Activated CD4-positive, CD25-positive, alpha-beta regulatory T cell (primary cell): ENCODE results near the gene SPIB.

Experiments used
- DNase-seq, 4 experiments: peaks; one replicate each; lab custom pipeline; 2025; lab: John Stamatoyannopoulos, UW

SPIB gene

GRCh38 chr19:50419022-50419579, 363 bp downstream of the SPIB start:
- DNase-seq = no peak

GRCh38 chr19:50419580-50420035, 870 bp downstream of the SPIB start:
- no peak for DNase-seq

DNA sequence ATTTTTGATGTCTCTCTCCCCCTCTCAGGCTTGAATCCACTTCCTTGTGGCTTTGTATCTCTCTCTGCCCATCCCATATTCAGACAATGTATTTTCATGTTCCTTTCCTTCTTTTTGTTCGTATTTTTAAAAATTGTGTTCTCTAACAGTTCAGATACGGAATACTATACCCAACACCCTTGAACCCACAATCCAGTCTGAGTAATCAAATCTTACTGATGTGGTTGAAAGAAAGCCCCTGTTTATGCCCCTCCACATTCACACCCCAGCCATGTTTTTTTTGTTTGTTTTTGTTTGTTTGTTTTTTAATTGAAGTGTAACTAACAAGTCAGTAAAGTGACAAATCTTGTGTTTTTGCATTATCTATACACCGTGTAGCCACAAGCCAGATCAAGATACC, 1.4 kb downstream of the SPIB start:
- no peak for DNase-seq

GRCh38 chr19:50420808-50421207, 2.1 kb downstream of the SPIB start:
- no peak for DNase-seq

GRCh38 chr19:50422397-50423278, 3.9 kb downstream of the SPIB start:
- DNase-seq = no peak

- DNase-seq = no peak
These were observed 4.8 kb downstream of the SPIB start for GRCh38 chr19:50423279-50424113.

- no peak for DNase-seq
These were observed 6.8 kb downstream of the SPIB start for GRCh38 chr19:50425581-50425980.

DNA sequence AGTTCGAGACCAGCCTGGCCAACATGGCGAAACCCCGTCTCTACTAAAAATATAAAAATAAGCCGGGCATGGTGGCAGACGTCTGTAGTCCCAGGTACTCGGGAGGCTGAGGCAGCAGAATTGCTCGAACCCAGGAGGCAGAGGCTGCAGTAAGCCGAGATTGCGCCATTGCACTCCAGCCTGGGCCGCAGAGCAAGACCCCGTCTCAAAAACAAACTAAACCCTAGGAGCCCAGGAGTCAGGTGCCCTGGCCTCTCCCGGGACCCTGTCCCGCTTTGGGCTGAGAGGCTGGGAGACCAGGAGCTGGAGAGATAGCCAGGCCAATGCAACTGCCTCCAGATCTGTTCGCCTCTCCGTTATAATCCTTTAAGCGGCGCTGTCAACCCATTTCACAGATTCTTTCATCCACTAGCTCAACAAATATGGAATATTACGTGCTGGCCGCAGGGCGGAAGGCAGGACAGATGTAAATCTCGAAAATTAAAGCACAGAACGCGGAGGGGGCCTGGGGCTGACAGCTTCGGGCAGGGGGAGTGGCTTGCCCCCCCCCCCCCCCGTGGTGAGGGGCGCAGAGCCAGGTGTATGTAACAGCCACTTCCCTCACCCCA, 8.7 kb downstream of the SPIB start:
- DNase-seq = no peak

DNA sequence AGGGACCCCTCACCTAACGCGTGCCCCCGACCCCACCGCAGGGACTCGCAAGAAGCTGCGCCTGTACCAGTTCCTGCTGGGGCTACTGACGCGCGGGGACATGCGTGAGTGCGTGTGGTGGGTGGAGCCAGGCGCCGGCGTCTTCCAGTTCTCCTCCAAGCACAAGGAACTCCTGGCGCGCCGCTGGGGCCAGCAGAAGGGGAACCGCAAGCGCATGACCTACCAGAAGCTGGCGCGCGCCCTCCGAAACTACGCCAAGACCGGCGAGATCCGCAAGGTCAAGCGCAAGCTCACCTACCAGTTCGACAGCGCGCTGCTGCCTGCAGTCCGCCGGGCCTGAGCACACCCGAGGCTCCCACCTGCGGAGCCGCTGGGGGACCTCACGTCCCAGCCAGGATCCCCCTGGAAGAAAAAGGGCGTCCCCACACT, 9.3 kb downstream of the SPIB start:
- no peak for DNase-seq

- DNase-seq = no peak
These were observed 10.2 kb downstream of the SPIB start for GRCh38 chr19:50428772-50429463.

DNA sequence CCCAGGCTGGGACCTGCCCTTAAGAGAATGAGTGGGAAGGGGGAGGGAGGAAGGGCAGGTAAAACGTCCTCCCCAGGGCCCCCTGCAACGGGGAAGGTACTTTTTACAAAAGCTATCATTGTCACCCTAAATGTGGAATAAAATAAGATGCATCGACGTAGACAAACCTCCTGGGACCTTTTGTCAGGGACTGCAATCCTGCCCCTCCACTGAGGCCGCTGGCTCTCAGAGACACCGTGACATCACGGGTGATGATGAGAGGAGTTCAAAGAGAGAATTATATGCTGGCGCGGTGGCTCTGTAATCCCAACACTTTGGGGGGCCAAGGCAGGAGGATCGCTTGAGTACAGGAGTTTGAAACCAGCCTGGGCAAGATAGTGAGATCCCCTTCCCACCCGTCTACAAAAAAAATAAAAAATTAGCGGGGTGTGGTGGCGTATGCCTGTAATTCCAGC, 12.2 kb downstream of the SPIB start:
- no peak for DNase-seq

DNA sequence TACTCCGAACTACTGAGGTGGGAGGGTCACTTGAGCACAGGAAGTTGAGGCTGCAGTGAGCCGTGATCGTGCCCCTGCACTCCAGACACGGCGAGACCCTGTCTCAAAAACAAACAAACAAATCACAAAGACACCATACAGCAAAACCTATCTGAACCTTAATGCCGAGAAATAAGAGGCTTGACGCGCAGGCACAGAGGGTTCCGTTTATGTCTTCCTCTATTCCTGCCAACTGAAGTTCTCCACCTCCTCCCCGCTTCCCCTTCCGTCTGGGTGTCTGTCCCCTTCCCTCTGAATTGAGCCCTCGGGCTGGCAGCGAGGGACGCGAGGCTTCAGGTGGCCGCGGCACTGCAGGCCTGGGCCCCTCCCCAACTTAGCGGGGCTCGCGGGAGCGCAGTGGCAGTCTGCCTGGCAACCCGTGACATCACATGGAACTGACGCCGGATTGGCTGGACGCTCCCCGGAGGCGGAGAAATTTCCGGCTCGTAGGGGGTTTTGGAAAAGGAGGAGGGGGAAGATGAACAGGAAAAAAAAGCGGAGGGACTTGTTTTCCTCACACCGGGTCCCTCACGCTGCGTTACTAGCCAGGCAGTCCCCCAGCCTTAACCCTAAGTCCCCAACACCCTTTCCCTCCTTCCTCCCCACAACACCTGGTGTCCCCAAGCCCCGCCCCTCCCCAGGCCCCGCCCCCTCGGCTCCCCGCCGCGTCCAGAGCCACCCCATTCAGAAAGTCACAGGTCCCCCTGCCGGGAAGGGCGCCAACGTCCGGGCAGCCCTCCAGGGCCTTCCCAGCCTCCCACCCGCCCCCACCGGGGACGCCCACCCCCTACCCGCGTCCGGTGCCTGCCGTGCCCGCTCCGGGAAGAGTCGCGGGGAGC, 12.8 kb downstream of the SPIB start:
- DNase-seq = peak; percentile 67 to 79 (median 74)

DNA sequence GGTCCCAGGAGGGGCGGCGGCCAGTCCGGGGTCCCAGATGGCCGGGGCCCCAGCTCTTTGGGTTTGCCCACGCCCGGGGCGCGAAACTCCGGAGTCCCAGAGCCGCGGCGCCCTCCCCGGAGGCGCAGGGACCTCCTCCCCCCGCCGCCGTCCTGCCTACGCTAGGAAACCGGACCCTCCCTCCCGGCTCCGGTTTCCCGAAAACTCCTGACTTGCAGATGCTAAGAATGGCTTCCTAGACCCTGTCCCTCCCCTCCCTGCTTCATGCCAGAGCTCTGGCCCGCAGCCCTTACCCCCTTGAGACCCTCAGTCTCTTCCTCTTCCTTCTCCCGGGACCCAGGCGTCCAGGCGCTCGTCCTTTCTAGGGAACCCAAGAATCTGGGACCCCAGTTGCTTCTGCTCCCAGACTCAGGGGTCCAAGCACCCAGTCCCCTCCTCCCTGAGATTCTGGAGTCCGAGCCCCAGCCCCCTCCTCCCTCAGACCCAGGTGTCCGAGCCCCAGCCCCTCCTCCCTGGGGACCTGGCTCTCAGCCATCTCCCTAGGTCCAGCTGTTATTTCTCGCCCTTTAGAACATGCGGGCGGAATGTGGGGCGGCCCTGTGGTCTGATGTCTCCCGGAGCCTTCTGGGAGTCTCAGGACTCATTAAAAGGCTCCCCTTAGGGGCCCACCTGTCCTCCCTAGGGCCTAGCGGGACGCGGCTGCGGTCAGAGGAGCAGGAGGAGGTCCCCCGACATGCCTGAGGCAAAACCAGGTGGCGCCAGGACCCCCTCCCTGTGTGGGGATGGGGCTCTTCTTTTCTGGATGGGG, 13.7 kb downstream of the SPIB start, which contains the start of gene MYBPC2:
Gene MYBPC2, plus strand, starts transcription at position 672 of the 808 bp plus-strand sequence. Its CDS starts 62 bp downstream, at position 734.
- no peak for DNase-seq

DNA sequence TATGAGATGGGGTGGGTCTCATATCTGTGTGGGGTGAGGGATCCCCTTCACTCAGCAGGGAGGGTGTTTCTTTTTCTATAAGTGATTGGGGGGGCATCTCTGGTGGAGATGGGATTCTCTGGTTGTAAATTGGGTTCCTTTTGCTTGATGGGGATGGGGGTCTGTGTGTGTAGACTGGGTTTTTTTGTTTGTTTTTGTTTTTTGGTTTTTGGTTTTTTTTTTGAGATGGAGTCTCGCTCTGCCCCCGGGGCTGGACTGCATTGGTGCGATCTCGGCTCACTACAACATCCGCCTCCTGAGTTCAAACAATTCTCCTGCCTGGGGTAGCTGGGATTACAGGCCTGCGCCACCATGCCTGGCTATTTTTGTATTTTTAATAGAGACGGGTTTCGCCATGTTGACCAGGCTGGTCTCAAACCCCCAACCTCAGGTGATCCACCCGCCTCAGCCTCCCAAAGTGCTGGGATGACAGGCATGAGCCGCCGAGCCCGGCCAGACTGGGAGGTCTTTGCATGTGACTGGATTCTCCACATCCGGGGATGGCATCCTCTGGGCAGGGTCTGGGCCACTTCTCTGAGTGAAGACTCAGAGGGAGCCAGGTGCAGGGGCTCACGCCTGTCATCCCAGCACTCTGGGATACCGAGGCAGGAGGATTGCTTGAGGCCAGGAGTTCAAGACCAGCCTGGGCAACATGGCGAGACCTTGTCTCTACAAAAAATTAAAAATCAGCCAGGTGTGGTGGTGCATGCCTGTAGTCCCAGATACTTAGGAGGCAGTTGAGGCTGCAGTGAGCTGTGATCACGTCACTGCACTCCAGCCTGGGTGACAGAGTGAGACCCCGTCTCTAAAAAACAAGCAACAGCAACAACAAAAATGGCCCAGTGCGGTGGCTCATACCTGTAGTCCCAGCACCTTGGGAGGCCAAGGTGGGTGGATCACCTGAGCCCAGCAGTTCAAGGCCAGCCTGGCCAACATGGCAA, 14.8 kb downstream of the SPIB start:
- DNase-seq = no peak

- DNase-seq = no peak
These were observed 15.8 kb downstream of the SPIB start for GRCh38 chr19:50434525-50434924.

DNA sequence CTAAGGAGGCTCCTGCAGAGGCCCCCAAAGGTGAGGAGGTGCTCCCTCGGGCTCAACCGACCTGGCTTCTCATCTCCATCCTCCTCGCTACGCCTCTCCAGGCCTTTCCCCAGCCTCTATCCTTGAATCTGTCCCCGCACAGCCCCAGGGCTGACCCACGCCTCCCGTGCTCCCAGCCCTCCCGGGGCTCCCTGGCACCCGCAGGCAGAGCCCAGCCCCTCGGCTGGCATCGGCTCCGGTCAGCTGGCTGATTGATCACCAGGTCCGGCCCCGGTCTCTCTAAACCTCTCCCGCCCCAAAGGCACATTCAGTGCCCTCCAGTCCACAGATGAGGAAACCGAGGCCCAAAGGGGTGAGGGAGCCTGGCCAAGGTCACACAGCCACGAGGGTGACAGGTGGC, 16.5 kb downstream of the SPIB start:
- no peak for DNase-seq

DNA sequence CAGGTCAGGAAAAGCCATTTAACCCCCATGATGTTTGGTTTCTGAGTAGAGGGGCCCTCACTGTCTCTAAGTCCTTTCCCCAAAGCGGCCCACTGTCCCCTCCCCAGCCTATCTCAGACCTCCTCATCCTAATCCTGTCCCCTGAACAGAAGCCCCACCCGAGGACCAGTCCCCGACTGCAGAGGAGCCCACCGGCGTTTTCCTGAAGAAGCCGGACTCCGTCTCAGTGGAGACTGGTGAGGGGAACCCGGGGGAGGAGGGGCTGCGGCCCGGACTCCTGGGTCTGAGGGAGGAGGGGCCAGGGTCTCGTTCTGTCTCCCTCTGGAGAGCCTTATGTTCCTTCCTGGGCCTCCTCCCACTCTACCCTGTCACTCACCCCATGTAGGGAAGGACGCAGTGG, 16.9 kb downstream of the SPIB start:
- no peak for DNase-seq

- DNase-seq = no peak
These were observed 19.2 kb downstream of the SPIB start for GRCh38 chr19:50437862-50438449.
